Retinal pigment epithelial cell (primary cell): ENCODE measurements around the gene SFXN5.

Experiments
- DNase-seq: peaks from one replicate; pipeline ENCODE4 v3.0.0-alpha.2; 2010; ENCODE audit warnings: low read depth
- H3K4me3 ChIP-seq: 2 replicates; pipeline ENCODE4 v1.5.1; 2011; ENCODE audit warnings: mild to moderate bottlenecking, low read length, control low read depth, moderate library complexity
- CTCF ChIP-seq: conservative IDR thresholded peaks from 2 replicates; pipeline ENCODE4 v1.5.1; 2011; ENCODE audit warnings: low read depth, low read length, control low read depth, inconsistent platforms

SFXN5 gene

GRCh38 chr2:72946466-72946865 is 125.0 kb downstream of the SFXN5 start:
- no peak overlapping the region for H3K4me3 ChIP-seq
- DNase-seq, result no peak

DNA sequence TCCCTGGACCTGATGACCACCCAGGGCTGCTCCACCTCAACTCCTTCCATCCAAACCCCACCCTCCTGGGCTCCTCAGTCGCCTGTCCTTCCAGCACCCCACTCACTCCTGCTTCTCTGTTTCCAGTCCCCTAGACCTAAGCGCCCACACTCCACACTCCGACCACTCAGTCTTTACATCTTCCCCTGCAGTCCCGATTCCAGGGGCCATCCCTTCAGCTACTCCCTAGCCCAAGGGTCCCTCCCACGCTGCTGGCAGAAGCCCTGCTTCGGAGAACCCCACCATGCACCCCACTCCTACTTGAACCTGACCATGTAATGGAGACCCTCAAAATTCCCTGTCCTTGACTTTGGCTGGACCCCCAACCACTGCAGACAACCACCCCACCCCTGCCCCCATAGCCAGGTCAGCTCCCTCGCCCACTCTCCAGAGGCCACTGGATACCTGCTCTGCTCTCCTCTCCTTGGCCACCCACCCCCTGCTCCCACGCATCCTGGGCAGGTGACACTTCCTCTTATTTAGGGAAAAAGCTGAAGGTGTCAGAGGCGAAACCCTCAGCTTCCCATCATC is 126.0 kb downstream of the SFXN5 start:
- no peak for TF ChIP-seq CTCF
- DNase-seq, result no peak
- no peak overlapping the region for H3K4me3 ChIP-seq

More at GRCh38 chr2:72946466-72946865, 125.0 kb downstream of the SFXN5 start:
- TF ChIP-seq CTCF, result no peak

DNA sequence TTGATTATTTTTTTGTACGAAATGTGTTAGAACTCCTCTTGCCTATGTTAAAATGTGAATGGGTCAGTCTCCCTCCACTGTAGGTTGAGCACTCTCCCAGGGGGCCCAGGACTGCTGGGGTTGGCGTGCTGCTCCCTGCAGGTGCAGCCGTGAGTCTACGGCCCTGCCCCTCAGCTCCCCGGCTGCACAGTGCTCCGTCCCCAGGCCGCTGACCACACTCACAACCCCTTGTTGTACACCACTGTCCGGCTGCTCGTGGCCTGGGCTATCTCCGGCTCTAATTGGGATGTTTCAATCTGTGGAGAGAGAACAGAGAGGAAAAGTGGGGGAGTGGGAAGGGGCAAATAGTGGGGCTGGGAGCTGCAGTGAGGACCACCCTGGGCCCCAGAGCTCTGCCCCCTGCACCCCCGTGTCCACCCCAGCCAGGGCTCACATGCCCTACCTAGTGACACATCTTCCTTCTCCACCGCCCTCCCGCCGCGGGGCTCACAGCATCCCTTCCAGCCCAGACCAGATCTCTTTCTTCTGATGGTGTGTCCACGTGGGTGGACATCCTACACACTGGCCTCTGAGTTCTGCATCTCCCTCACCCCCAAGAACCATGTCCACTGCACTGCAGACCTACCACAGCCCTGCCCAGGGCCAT is 126.6 kb downstream of the SFXN5 start:
- DNase-seq, result no peak
- no peak for TF ChIP-seq CTCF
- H3K4me3 ChIP-seq, result no peak overlapping the region

DNA sequence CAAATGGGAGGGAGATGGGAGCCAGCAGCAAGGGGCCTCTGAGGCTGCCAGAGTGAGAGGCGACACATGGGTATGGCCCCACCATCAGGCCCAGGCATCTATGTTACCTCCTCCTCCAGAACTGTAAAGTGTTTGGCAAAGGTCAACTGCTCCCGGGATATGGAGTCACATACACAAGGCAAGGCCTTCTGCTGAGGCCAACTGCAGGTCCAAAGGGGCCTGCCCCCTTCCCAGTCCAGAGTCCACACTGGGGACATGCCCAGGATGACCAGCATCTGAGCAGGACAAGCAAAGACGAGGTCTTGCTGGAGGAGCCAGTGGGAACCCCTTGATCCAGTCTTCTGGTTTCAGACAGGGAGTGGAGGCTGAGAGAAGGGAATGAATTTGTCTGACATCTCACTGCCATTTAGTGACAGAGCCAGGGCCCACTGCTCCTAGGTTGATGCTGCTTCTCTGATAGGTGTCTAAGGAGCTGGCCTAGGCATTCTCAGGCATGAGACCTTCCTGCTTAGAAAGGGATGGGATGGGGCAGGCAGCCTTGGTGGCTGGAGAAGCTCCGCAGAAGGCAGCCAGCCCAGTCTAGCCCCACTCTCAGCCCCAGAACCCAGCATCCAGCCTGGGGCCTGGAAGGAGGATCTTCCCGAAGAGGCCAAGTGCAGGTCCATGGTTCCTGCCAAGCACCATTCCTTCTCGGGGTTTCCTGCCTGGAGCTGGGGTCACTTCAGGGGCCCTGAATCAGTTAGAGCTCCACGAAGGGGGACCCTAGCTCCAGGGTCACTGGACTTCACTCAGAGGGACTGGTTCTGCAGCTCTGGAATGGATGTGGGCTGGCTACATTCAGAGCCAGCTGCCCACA is 127.7 kb downstream of the SFXN5 start:
- no peak overlapping the region for H3K4me3 ChIP-seq
- no peak for DNase-seq
- no peak for TF ChIP-seq CTCF

- TF ChIP-seq CTCF, result no peak
- H3K4me3 ChIP-seq, result no peak overlapping the region
- DNase-seq, result no peak
Measured at GRCh38 chr2:72942881-72943418, 128.6 kb downstream of the SFXN5 start.

GRCh38 chr2:72942293-72942692 is 129.2 kb downstream of the SFXN5 start:
- no peak for TF ChIP-seq CTCF

GRCh38 chr2:72940786-72941185 is 130.7 kb downstream of the SFXN5 start:
- no peak for TF ChIP-seq CTCF
- DNase-seq, result no peak
- H3K4me3 ChIP-seq, result no peak overlapping the region

More at GRCh38 chr2:72942293-72942692, 129.2 kb downstream of the SFXN5 start:
- DNase-seq, result no peak
- no peak overlapping the region for H3K4me3 ChIP-seq
